Measurements from ENCODE around the gene KRT14.
A peak's percentile ranks its signal among the peaks of the same experiment; 100 is the strongest.
"Not testable (repeated sequence)": the region's sequence is repeated elsewhere in the genome, so short reads cannot be mapped to it uniquely, and the experiment has no call there.

The KRT14 gene

DNA sequence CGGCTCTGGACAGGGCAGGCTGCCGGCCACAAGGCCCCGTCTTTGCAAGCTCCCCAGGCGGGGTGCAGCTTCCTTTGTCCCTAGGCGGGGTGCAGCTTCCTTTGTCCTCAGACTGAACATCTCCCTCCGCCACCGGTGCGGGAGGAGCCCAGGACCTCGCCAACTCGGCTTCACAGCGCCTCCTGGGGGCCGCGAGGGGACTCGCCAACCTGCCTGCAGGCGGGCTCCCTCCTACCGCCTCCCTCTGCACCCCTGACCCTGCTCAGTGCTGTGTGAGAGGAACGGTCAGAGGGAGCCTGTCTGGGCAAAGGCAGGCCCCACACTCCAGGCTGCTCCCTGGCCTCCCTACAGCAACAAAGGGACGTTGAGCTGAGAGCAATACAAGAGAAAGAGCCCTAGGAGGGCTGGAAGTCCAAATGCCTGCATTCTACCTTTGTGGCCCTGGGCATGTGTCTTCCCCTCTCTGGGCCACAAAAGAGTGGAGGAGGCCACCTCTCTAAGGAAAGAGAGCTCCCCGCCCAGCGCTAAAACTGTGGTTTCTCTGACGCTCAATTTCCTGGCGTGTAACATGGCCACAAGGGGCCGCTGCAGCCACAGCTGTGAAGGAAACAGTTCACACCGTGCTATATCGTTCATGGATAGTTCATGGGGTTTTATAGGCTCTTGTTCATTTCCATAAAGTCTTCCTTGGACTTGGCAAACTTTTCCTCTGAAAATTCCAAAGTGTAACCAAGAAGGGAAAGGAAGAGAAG lies 37.7 kb downstream of the KRT14 start:
- peak; percentile 69 to 82 (median 72) for DNase-seq (ENCODE audit: low read depth in 2 of 3, low spot score in 1 of 3)

DNA sequence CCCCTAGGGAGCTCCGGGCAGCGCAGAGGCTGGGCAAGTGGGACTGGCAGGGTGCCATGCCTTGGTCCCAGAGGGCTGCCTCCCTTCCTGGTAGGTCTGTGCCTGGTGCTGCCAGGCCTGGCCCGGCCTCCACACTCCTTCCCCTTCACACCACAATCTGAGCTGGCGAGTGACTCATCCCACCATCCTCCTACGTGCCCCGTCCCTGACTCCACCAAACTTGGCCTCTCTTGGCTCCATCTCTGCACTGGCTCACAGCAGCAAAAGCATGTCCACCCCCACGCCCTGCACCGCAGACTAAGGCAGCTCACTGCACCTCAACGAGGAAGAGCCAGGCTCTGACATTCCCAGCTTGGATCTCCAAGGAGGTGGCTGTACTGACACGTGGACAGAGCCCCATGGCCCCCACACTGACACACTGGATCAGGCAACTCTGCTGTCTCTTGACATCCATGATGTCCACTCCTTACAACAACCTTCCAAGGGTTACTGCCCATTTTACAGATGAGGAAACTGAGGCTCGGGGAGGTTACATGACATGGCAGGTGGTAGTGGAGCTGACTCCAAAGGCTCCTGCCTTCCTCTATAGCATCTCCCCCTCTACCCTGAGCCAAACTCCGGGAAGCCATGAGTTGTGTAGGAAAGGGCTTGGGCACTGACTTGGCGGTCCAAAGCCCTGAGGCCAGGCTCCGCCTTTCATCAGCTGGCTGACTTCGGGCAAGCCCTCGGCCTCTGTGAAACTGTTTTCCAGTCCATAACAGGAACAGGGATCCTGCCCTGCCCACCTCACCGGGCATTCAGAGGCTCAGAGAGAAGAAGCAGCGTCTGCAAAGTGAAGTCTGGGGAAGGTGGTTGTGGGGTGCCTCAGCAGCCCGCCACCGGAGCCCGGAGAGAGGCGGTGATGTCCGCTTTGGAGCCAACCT lies 38.5 kb downstream of the KRT14 start:
- peak; percentile 73 to 79 (median 76) for DNase-seq (ENCODE audit: low read depth in 2 of 3, low spot score in 1 of 3)

DNA sequence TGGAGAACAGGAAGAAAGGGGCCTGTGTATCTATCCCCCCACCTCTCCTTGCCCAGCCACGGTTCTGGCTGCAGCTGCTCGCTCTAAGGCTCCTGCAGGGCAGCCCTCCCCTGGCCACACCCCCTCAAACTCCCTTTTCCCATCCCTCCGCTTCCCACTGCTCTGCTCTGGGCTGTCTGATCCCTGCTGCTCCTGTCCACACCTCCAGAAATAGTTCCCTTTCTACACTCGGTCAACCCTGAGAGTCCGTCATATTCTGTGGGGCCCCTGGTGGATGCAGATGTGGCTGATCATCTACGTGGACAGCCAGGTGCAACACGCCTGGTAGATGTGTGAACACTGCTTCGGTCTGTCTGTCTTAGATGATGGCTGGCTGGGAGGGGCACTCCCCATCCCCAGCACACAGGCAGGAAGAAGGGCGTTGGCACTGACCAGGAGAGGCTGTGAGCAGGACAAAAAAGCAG lies 39.3 kb downstream of the KRT14 start:
- no peak for DNase-seq (ENCODE audit: low read depth in 2 of 3, low spot score in 1 of 3)

DNA sequence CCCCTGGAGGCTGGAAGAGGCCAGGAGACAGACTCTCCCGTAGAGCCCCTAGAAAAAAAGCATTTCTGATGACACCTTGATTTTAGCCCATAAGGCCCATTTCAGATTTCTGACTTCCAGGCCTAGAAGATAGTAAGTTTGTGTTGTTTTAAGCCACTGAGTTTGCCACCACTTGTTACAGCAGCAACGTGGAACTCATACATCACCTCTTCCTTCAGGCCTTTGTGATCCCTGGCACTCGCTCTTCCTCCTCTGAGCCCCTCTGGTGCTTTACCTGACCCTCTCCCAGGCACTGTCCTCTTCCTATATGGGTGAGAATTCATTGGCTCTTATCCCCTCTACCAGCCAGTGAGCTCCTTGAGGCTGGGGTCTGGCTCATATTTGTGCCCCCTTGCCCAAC lies 39.9 kb downstream of the KRT14 start:
- no peak for DNase-seq (ENCODE audit: low read depth in 2 of 3, low spot score in 1 of 3)

GRCh38 chr17:41545829-41546410 lies 40.8 kb downstream of the KRT14 start:
- no peak for DNase-seq (ENCODE audit: low read depth in 2 of 3, low spot score in 1 of 3)

- no peak for DNase-seq (ENCODE audit: low read depth in 2 of 3, low spot score in 1 of 3)
Observed at GRCh38 chr17:41544935-41545334, 41.8 kb downstream of the KRT14 start.

GRCh38 chr17:41544491-41544892 lies 42.2 kb downstream of the KRT14 start:
- DNase-seq (ENCODE audit: low read depth in 2 of 3, low spot score in 1 of 3), result no peak

GRCh38 chr17:41542786-41543185 lies 43.9 kb downstream of the KRT14 start:
- not testable (repeated sequence) for DNase-seq (ENCODE audit: low read depth in 2 of 3, low spot score in 1 of 3)

DNA sequence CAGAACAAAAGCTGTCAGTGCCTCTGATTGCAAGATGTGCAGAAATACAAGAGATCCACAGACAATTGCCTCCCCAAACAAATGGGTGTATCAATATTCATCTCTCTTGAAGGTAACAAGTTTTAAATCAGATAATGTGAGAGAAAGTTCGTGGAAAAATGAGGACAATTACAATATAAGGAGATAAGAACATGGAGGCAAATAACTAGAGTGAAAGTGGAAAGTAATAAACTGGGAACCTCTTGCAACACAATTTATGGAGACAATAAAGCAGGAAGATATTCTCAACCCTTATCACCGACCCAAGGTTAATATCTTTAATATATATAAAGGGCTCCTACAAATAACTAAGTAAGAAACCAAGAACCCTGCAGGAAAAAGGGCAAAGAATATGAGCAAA lies 44.3 kb downstream of the KRT14 start:
- no peak for DNase-seq (ENCODE audit: low read depth in 2 of 3, low spot score in 1 of 3)

GRCh38 chr17:41540921-41541625 lies 45.6 kb downstream of the KRT14 start:
- DNase-seq (ENCODE audit: low read depth in 2 of 3, low spot score in 1 of 3), result no peak

DNA sequence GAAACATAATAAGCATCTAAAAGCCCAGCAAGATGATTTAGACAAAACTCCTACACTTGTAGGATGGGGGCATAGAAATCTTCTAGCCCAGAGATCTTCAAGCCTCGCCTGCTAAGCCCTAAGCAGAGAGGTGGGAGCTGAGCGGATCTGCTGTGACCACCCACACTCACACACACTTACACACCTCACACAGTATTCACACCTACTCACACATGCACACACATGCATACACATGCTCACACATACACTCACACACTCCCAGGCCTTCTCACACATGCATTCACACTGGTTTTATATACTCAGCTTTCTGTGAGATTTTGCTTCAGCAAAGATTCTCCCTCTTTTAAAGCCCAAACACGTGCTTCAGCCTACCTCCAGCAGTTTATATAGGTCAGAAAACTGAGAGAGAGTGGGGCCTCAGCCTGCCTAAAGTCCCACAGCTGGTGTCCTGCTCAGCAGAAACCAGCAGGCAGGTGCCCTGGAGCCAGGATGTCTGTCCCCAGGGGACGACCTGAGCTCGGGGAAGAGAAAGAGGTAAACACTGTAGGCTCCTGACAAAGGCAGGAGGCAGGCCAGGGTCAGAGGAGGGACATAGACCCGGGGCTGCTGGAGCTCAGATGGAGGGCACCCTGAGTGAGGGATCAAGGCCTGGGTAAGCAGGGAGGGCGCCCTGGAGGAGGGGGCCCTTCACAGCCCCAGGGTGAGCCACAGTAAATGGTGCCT lies 46.6 kb downstream of the KRT14 start:
- DNase-seq (ENCODE audit: low read depth in 2 of 3, low spot score in 1 of 3), result no peak

- DNase-seq (ENCODE audit: low read depth in 2 of 3, low spot score in 1 of 3), result no peak
Observed at GRCh38 chr17:41539071-41539492, 47.6 kb downstream of the KRT14 start.

GRCh38 chr17:41538565-41538991 lies 48.1 kb downstream of the KRT14 start:
- DNase-seq (ENCODE audit: low read depth in 2 of 3, low spot score in 1 of 3), result no peak

DNA sequence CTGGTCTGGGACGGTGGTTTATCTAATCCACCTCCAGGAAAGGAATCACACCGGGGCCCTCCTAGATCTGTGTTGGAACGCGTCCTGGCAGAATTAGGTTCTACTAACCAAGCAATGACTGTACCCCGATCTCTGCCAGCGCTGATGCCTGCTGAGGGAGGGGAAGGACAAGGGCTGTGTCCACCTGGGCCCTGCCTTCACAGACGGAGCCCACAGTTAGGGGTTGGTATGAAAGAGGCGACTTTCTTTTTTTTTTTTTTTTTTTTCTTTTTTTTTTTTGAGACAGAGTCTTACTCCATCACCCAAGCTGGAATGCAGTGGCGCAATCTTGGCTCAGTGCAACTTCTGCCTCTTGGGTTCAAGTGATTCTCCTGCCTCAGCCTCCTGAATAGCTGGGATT lies 48.7 kb downstream of the KRT14 start:
- DNase-seq (ENCODE audit: low read depth in 2 of 3, low spot score in 1 of 3), result no peak

DNA sequence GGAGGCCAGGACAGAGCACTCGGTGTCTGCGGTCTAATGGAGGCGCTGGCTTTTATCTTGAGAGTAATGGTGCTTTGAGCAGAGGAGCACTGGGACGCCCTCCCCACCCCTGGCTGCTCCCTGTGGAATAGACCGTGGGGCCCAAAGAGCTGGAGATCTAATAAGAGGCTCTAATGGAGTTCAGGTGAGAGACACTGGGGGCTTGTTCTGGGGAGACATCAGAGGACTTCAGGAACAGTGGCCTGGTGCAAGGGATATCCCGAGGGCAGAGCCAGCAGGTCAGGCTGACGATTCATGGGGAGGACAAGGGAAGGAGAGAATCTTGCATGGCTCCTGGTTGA lies 49.1 kb downstream of the KRT14 start:
- DNase-seq (ENCODE audit: low read depth in 2 of 3, low spot score in 1 of 3), result no peak

GRCh38 chr17:41536741-41537613 lies 49.7 kb downstream of the KRT14 start:
- DNase-seq (ENCODE audit: low read depth in 2 of 3, low spot score in 1 of 3), result no peak

DNA sequence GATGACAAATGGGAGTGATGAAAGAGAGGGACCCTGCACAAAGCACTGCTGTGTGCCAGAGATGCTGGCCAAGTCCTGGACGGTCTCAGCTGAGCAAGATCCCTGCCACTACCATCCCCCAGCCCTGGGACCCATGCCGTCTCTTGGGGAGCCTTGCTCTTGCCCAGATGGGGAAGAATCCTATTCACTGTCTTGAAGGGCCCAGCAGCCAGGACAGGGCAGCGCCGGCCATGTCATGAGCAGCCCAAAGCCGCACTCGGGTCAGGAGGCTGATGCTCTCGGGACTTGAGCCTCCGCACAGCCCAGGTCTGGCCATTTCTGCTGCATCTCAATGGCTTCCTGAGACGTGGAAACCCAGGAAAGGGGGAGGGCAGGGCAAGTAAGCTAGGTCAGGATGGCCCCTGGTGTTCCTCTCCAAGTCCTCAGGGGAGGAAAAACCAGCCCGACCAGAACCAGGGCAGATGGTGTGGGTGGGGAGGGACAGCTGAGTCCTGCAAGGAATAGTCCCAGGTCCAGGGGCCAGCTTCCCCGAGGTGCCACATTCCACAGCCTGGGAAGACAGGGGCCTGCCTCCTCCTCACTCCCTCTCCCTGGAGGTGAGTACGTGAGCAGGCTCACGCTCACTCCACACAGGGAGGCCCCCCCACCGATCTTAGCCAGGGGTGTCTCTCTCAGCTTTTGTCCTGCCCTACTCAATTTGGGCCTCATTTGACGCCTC lies 50.8 kb downstream of the KRT14 start:
- DNase-seq (ENCODE audit: low read depth in 2 of 3, low spot score in 1 of 3), result no peak

GRCh38 chr17:41534899-41535546 lies 51.7 kb downstream of the KRT14 start:
- DNase-seq (ENCODE audit: low read depth in 2 of 3, low spot score in 1 of 3), result no peak
